GM12873 (cell line): ENCODE results near the gene ZXDC.

Experiments
- CTCF ChIP-seq: IDR thresholded peaks from 2 replicates; pipeline ENCODE4 v1.5.1; 2012; ENCODE audit warnings: low read depth, mild to moderate bottlenecking, moderate library complexity, low read length, control low read depth; ENCODE audit not compliant: insufficient read depth; ENCODE audit errors: missing control alignments

The ZXDC gene

GRCh38 chr3:126394179-126394976 lies 81.3 kb downstream of the ZXDC start, which contains the start of gene CFAP100:
Gene CFAP100 (plus strand): TSS chr3:126394909. CDS start chr3:126396001, 1,092 bp downstream.
- no peak for TF ChIP-seq CTCF

- TF ChIP-seq CTCF, result no peak
Observed at GRCh38 chr3:126393563-126393962, 82.1 kb downstream of the ZXDC start.

DNA sequence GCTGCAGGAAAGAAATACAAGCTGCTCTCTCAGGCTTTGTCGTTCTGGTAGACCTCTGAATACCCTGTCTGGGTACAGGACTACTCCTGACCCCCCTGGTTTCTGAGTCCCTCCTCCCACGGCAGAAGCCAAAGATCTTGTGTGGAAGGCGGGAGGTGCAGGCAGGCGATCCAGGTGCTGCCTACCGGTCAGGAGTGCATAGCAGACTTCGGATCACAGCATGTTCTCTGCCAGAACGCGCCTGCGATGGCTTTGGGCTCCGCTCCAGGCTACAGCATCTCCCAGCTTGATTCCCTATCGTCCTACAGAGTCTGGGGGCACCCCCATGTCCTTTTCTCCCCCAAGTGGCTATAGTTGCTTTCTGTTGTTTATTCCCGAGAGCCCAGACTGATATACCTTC lies 83.4 kb downstream of the ZXDC start:
- no peak for TF ChIP-seq CTCF

DNA sequence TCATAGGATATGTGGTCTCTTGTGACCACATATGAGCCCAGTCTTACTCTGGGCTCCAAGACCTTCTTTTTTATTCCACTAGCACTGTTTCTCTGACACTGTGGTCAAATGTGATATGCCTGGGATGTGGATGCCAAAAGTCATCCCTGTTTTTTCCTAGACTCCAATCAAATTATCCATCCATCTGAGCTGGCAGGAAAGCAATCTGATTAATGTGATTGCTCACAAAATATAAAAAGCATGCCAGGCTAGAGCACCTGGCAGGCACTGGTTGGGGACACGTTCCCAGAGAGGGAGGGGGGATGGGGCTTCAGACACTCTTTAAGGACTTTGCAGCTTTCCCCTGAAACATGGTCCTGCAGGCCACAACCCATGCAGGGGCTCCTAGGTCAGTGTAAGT lies 84.1 kb downstream of the ZXDC start:
- no peak for TF ChIP-seq CTCF

DNA sequence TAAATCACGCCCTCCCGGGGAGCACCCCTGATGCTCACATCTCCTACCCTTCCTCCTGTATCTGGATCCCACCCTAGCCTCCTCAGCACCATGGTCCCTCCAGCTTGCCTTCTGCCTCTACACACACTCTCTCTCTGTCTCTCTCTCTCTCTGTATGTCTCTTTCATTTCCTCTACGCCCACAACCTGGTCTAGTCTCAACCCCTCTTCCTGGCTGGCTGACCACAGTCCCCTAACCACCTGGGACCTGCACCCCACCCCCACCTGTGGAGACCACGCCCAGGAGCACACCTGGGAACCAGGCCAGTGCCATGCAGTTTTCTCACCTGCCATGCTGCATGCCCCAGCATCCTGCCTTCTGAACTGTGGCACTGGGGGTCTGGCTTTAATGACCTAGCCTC lies 84.9 kb downstream of the ZXDC start:
- no peak for TF ChIP-seq CTCF

DNA sequence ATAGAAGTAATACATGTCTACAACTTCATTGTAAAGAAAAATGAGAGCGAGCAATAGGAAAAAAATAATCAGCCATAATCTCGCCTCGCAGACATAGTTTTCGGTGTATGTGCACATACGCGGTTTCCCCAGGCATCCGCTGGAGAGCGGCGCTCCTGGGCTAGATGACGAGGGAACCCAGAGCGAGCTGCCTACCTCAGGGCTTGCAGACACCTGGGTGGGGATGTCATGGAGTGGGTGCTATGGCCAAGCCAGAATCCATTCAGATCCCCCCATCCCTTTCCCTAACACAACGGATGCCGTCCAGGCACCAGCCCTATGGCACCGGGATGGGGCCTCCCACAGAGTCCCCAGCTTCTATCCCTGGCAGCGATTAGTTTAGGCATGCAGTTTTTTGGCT lies 85.5 kb downstream of the ZXDC start:
- TF ChIP-seq CTCF, result no peak

DNA sequence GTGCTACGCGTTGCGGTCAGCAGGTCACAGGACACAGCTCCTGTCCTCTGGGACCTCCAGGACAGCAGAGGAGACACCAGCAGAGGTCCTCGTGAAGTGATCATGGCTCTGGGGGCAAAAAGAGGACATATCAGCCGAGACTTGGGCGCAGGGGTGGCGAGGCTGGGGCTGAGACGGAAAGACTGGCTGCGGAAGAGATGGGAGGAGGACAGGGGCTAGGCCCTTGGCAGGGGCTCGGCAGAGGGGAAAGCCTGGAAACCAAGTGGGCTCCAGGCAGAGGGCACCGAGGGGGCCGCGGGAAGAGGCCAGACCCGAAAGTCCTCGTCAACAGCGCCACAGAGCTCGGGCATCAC lies 85.9 kb downstream of the ZXDC start:
- no peak for TF ChIP-seq CTCF
